CD4-positive, alpha-beta T cell treated with Interleukin-17A for 1 hour (primary cell): ENCODE results near the gene CSPG4.
"Not testable (repeated sequence)": the region's sequence is repeated elsewhere in the genome, so short reads cannot be mapped to it uniquely, and the experiment has no call there.

ENCODE experiments used
- DNase-seq: peaks from one replicate; pipeline ENCODE4 v3.0.0-alpha.2; 2020

The CSPG4 gene

GRCh38 chr15:75703440-75704262 lies 9.0 kb downstream of the CSPG4 start:
- not testable (repeated sequence) for DNase-seq

GRCh38 chr15:75702436-75702835 lies 10.2 kb downstream of the CSPG4 start:
- DNase-seq: no peak

GRCh38 chr15:75701071-75702003 lies 11.3 kb downstream of the CSPG4 start:
- DNase-seq: not testable (repeated sequence)

GRCh38 chr15:75699961-75700874 lies 12.4 kb downstream of the CSPG4 start:
- not testable (repeated sequence) for DNase-seq

- DNase-seq: not testable (repeated sequence)
Observed at GRCh38 chr15:75699517-75699916, 13.1 kb downstream of the CSPG4 start.

- not testable (repeated sequence) for DNase-seq
Observed at GRCh38 chr15:75697974-75698747, 14.5 kb downstream of the CSPG4 start.

- no peak for DNase-seq
Observed at GRCh38 chr15:75697523-75697922, 15.1 kb downstream of the CSPG4 start.

- DNase-seq: no peak
Observed at GRCh38 chr15:75696854-75697259, 15.8 kb downstream of the CSPG4 start.

- no peak for DNase-seq
Observed at GRCh38 chr15:75696311-75696720, 16.3 kb downstream of the CSPG4 start.

GRCh38 chr15:75695634-75696310 lies 16.9 kb downstream of the CSPG4 start:
- no peak for DNase-seq

- DNase-seq: no peak
Observed at GRCh38 chr15:75695220-75695619, 17.4 kb downstream of the CSPG4 start.

- no peak for DNase-seq
Observed at GRCh38 chr15:75694241-75695182, 18.1 kb downstream of the CSPG4 start.

- no peak for DNase-seq
Observed at GRCh38 chr15:75693501-75694240, 19.0 kb downstream of the CSPG4 start.

- DNase-seq: not testable (repeated sequence)
Observed at GRCh38 chr15:75693028-75693427, 19.6 kb downstream of the CSPG4 start.

- DNase-seq: not testable (repeated sequence)
Observed at GRCh38 chr15:75692311-75692710, 20.3 kb downstream of the CSPG4 start.

GRCh38 chr15:75689429-75689828 lies 23.2 kb downstream of the CSPG4 start:
- not testable (repeated sequence) for DNase-seq

- DNase-seq: no peak
Observed at GRCh38 chr15:75688831-75689230, 23.8 kb downstream of the CSPG4 start.

- DNase-seq: no peak
Observed at GRCh38 chr15:75688278-75688557, 24.4 kb downstream of the CSPG4 start.
